GM19099 (cell line): ENCODE results near the gene MAP1A.

ENCODE experiments used
- POLR2A ChIP-seq: IDR thresholded peaks from 3 replicates; pipeline ENCODE4 v1.6.1; 2011; ENCODE audit warnings: low read depth; ENCODE audit not compliant: insufficient read length; ENCODE audit errors: extremely low read depth

MAP1A gene

DNA sequence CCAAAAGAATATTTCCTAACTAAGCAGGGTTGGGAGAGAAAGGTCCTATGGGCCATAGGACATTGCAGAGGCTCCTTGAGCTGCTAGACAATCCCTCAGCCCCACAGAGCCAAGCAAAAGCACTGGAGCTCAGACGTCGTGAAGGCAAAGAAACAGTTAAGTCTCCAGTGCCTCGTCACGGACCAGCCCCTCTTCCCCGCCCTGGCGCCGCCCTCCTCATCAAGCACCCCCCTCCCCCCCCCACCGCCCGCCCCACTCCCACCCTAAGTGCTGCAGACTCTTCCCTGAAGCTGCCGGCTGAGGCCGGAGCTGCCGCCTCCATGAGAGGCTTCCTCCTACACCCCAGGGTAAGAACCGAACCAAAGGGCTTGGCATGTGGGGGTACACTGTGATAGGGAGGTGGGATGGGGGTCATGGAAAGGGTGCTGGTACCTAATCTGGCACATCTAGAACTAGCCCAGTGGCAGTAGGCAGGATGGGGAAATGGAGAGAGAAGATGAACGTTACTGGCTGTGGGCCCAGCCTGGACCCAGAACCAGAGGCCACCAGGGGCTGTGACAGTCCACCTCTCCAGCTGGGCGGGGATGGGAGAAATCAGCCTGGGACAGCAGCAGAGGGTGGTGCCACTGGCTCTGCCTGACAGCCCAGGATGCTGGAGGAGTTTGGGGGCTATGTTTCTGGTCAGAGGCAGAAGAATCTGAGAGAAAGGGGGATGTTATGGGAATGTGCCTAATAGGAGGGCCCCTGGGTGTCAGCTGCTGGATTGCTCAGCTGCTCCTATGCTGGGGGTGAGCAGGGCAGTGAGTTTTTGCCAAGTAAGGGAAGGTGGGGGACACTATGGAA lies at the start of gene MAP1A:
Gene MAP1A (plus strand): TSS at position 255 of the 843 bp plus-strand sequence. CDS start 3,866 bp downstream, outside the sequence.
- TF ChIP-seq POLR2A: no peak

DNA sequence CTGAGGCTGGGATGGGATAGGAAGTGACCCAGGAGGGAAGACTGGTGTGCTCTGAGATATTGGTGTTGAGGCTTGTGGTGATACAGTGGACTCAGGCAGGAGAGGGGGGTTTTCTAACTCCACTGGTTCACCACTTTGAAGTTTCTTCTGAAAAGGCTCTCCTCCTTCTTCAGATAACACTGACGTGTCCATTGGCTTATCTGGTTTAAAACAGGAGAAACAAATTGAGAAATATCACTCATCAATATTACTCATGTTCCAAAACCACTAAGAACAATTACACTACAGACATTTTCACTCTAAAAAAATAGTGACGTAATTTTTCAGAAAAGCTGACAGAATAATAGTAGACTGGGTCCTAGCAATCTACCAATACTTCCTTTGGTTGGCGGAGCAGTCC lies 47.5 kb upstream of the MAP1A start:
- no peak for TF ChIP-seq POLR2A

DNA sequence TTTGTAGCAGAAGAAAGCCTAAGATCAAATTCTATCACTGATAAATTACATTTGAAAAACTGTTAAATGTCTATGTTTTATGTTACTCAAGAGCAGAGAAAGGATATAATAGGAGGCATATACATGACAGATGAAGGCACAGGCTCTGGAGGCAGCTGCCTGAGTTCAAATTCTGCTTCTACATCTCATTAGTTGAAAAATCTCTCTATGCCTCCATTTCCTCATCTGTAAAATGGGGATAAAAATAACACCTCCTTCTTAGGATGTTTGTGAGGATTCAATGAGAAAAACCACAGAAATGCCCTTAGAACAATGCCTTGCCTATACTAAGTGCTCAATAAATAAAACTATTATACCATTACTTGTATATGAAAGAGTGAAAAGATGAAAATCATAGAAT lies 45.4 kb upstream of the MAP1A start:
- TF ChIP-seq POLR2A: no peak

DNA sequence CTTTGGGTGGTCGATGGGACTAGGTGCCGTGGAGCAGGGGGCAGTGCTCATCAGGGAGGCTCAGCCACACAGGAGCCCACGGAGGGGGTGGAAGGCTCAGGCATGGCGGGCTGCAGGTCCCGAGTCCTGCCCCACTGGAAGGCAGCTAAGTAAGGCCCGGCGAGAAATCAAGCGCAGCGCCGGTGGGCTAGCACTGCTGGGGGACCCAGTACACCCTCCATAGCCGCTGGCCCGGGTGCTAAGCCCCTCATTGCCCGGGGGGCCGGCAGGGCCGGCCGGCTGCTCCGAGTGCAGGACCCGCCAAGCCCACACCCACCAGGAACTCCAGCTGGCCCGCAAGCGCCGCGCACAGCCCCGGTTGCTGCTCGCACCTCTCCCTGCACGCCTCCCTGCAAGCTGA lies 43.5 kb upstream of the MAP1A start:
- TF ChIP-seq POLR2A: no peak

DNA sequence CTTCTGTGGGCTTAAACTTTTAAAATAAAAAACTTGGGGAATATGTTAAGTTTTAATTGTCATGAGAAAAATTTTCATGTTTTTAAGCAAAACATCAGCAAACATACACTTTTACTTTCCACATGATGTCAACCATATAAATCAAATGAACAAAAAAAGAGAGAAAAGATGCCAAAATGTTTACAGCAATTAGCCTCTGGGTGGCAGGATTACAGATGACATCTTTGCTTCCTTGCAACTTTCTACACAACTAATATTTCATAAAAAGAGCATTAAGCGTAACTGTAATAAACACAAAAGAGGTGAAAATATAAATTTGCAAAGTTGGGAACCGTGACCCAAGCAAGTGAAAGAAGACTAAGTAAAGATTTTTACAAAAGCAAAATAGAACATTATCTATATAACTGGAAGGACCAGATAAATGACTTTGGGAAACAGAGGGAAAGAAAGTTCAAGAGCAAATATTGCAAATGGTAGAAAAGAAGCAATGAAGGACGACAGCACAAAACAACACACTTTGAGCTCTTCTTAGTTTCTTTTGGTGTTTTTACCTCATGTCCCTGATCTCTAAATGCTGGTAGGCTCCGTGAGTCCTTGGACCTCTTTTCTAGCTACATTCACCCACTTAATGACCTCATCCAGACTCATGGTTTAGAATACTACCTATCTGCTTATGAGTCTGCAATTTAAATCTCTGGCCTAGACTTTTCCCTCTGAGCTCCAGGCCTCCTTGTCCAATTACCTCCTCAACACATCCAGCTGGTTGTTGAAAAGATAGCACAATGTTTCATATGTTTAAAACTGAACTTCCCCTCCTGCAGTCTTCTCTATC lies 33.9 kb upstream of the MAP1A start:
- TF ChIP-seq POLR2A: no peak

DNA sequence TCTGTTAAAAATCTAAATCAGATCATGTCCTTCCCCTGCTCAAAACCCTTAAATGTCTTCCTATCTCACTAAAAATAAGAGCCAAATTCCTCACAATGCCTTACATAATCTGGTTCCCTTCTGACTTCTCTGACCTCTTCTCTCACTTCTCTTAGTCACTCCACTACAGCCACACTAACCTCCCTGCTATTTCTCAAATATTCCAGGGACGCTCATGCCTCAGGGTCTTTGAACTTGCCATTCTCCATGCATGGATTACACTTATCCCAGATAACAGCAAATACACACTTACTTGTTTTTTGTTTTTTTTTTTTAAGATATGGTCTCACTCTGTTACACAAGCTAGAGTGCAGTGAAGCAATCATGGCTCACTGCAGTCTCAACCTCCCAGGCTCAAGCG lies 33.0 kb upstream of the MAP1A start:
- no peak for TF ChIP-seq POLR2A

DNA sequence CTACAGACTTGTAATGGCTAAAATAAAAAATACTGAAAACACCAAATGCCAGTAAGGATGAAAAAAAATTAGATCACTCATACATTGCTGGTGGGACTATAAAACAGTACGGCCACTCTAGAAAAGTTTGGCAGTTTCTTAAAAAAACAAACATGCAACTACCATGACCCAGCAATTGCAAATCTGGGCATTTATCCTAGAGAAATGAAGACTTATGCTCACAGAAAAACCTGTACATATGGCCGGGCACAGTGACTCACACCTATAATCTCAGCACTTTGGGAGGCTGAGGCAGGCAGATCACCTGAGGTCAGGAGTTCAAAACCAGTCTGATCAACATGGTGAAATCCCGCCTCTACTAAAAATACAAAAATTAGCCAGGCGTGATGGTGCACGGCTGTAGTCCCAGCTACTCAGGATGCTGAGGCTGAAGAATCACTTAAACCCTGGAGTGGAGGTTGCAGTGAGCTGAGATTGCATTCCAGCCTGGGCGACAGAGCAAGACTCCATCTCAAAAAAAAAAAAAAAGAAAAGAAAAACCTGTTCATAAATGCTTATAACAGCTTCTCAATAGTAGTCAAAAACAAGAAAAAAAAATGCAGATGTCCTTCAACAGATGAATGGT lies 30.0 kb upstream of the MAP1A start:
- no peak for TF ChIP-seq POLR2A

DNA sequence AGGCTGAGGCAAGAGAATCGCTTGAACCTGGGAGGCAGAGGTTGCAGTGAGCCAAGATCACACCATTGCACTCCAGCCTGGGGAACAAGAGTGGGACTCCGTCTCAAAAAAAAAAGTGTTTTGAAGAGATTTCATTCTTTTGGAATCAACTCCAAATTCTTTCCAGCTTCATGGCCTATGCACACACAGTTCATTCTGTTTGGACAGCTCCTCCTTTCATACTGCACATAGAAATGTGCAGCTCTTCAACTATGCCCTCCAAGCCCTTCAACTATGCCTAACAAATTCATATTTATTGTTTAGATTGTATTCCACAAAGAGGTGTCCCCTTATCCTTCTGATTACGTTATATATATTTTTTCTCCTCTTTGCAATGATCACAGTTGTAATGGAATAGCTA lies 28.6 kb upstream of the MAP1A start:
- no peak for TF ChIP-seq POLR2A

DNA sequence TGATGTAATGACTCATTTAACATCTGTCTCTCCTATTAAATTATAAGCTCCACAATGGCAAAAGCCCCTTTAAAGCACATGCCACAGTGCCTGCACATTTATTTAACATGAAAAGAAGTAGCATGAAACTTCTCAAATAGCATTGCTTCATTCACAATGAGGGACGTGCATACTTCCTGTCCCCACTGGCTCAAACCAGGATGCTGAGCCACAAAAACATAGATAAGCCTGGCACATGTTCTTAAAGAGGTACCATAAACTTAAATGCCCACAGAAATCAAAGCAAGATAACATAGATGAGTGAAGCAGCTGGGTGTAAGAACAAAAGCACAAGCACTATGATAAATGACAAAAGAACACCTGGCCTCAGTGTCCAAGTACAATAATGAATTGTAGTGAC lies 28.2 kb upstream of the MAP1A start:
- no peak for TF ChIP-seq POLR2A

DNA sequence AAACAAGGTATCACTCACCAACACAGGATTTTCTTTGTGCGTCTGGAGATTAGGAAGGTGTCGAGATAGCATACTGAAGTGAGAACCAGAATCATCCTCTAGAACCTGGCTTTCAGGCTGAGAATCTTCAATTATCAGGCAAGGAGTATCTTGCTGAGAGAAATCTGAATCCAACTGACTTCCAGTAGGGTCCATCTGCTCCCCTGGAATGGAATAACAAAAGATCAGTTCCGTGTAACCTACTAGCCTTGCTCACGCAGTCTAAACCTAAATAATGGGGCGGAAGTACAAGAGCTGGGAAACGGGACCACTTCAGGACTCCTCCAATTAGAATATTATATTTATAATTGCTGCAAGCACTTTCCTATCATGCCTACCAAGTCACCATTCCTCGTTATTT lies 25.1 kb upstream of the MAP1A start:
- TF ChIP-seq POLR2A: no peak

DNA sequence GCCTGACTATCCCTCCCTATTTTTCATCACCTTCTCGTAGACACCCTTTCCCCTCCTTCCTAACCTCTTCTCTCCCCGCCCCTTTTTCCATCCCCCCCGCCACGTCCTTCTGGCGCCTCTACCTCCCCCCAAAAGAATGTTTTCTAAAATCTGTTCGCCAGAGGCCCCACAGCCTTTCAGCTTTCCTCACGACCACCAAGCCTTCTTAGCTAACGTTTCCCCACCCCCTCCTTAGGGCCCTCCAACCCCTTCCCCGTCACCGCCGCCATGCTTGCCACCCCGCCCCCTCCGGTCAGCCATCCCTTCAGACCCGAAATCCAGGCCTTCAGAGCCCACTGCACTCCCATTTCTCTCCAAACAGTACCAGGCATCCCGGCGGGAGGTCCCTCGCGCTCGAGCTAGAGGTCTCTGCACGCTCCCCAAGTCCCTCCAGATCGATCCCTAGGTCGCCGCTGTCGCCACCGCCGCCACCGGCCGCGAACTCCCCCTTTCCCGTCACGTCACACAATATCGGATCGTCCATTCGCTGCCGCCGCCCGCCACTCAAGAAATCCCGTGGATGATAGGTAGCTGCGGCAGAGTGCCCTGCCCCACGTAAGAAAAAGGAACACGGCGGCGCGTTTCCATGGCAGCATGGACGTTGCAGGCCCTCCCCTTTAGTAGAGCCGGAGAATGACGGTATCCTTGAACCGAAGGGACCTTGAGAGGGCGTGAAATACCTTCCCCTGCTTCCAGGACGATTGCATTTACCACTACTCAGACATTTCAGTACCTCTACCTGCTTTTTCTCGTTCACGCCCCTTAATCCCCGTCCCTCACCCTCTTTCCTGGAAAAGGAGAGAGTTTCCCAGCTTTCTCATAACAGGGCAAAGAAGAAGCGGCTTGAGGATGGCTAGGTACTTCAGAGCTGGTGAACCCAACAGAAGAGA lies 24.5 kb upstream of the MAP1A start, which contains the start of gene TP53BP1:
Gene TP53BP1 (minus strand): TSS at position 484 of the 929 bp plus-strand sequence. CDS start 113 bp downstream, at position 371.
- peak; percentile 49 for TF ChIP-seq POLR2A

DNA sequence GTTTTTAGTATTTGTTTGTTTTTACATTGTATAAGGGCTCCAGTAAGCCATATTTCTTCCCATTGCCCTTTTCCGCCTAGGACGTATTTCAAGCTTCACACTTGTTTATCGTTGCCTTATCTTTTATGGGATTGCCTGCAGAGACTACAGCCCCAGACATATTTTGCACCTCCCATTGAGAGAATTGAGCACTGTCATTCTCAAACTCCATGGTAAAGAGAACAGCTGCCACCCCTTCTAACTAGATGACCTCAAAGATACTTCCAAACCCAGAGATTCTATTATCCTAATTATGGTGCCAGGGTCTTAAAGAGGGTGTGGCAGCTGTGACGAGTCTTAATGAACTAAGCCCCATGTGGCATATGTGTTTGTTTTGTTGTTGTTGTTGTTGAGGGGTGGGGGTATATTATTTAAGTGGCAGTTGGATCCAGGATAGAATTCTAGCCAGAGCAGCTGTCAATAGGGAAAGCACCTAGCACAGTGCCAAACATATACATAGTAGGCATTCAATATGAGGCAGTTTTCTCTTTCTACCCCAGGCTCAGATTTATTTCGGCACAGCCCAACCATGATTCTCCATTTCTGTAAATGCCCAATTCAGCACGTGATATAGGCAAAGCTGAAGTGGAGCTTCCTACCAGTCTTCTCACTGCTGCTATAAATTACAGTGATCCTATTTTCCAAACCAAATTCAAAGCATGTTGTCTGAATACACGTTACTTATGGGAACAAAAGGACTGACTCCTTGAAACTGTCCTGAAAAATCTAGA lies 23.5 kb upstream of the MAP1A start:
- TF ChIP-seq POLR2A: no peak

DNA sequence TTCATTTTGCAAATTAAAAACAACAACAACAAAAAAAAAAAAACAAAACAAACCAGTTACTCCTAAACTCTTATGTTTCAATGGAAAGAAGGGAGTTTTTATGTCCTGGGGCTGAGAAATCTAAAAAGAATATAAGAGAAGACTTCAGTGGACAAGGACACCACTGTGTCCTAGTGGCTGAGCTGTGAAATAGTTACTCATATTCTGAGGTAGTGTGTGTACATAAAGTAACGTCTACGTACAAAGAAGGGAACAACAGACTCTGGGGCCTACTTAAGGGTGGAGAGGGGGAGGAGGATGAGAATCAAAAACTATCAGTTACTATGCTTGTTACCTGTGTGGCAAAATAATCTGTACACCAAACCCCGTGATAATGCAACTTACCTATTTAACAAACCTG lies 18.4 kb upstream of the MAP1A start:
- no peak for TF ChIP-seq POLR2A

DNA sequence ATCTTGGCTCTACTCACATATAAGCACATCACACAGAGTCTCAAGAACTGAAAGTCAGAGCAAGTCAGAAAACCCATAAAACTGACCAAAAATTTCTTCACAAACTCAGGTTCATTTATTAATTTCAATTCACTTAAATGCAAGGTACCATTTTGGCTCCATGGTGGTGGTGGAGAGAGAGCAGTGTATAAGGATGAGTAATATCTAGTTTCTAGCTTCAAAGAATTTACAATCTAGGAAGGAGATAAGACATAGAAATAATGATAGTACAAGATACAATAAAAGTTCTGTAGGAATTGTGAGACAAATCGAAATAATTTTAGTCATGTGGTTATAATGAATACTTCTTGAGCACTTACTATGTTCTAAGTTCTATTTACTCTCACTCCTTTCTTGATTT lies 17.8 kb upstream of the MAP1A start:
- TF ChIP-seq POLR2A: no peak
